ENCODE results near the gene RASAL3. TPM values are rescaled to one million over a fixed set of nuclear protein-coding genes. Genes with fewer than 3 reads are reported as not detected.

Gene RASAL3
- total RNA-seq, 1 donor from 2014 or later: 0.14 TPM

- FAIRE-seq: no peak
- H3K27me3 ChIP-seq (ENCODE audit: insufficient read depth, low read length): no peaks in the 10 kb centered on the region
- no peak overlapping the region for H2AFZ ChIP-seq (ENCODE audit: low read depth, low read length)
- H3K9ac ChIP-seq (ENCODE audit: low read length): no peak overlapping the region
- H3K9me3 ChIP-seq (ENCODE audit: insufficient read depth, low read depth, low read length): no peaks in the 10 kb centered on the region
- no peaks in the 10 kb centered on the region for H3K79me2 ChIP-seq (ENCODE audit: insufficient read depth, low read length)
- H3K36me3 Mint-ChIP-seq (ENCODE audit: low read depth, unreplicated experiment): peaks cover 9% of the 10 kb centered on the region
- no peaks in the 10 kb centered on the region for H3K27me3 Mint-ChIP-seq (ENCODE audit: low read depth, unreplicated experiment)
- no peaks in the 10 kb centered on the region for H3K36me3 ChIP-seq (ENCODE audit: insufficient read depth, low read length)
- H3K4me3 ChIP-seq (ENCODE audit: insufficient read depth, low read depth, low read length): no peak overlapping the region
- no peak overlapping the region for H3K27ac Mint-ChIP-seq (ENCODE audit: unreplicated experiment)
- no peaks in the 10 kb centered on the region for H3K4me1 ChIP-seq (ENCODE audit: insufficient read depth, low read length)
- DNase-seq (ENCODE audit: low read depth): no peak
- H3K4me1 Mint-ChIP-seq (ENCODE audit: low read depth, unreplicated experiment): no peaks in the 10 kb centered on the region
- no peaks in the 10 kb centered on the region for H3K9me3 Mint-ChIP-seq (ENCODE audit: unreplicated experiment)
- TF ChIP-seq EZH2 (IDR thresholded peaks at IDR 0.05; ENCODE audit: insufficient read depth, low read length) (no peak), CTCF (IDR thresholded peaks at IDR 0.05; ENCODE audit: insufficient read depth, low read depth, low read length) (no peak)
- H3K27ac ChIP-seq (ENCODE audit: low read depth, low read length): no peak overlapping the region
- H4K20me1 ChIP-seq (ENCODE audit: insufficient read depth, low read length): no peaks in the 10 kb centered on the region
- H3K4me2 ChIP-seq (ENCODE audit: low read length): no peak overlapping the region
- no peak overlapping the region for H3K4me3 Mint-ChIP-seq (ENCODE audit: unreplicated experiment)
Measured at GRCh38 chr19:15441317-15441716, 23.0 kb downstream of the RASAL3 start.

- Histone ChIP-seq H3K4me3 (ENCODE audit: insufficient read depth, low read depth, low read length) (no peak overlapping the region), H3K27ac (ENCODE audit: low read depth, low read length) (no peak overlapping the region), H2AFZ (ENCODE audit: low read depth, low read length) (no peak overlapping the region), H3K9ac (ENCODE audit: low read length) (no peak overlapping the region), H3K9me3 (ENCODE audit: insufficient read depth, low read depth, low read length) (no peaks in the 10 kb centered on the region), H3K36me3 (ENCODE audit: insufficient read depth, low read length) (no peaks in the 10 kb centered on the region), H3K27me3 (ENCODE audit: insufficient read depth, low read length) (no peaks in the 10 kb centered on the region), H3K79me2 (ENCODE audit: insufficient read depth, low read length) (no peaks in the 10 kb centered on the region), H4K20me1 (ENCODE audit: insufficient read depth, low read length) (no peaks in the 10 kb centered on the region), H3K4me2 (ENCODE audit: low read length) (no peak overlapping the region), H3K4me1 (ENCODE audit: insufficient read depth, low read length) (no peaks in the 10 kb centered on the region)
- FAIRE-seq (no peak), DNase-seq (ENCODE audit: low read depth) (no peak)
- H3K27me3 Mint-ChIP-seq (ENCODE audit: low read depth, unreplicated experiment): no peaks in the 10 kb centered on the region
- TF ChIP-seq CTCF (IDR thresholded peaks at IDR 0.05; ENCODE audit: insufficient read depth, low read depth, low read length): no peak
- TF ChIP-seq EZH2 (IDR thresholded peaks at IDR 0.05; ENCODE audit: insufficient read depth, low read length): no peak
- H3K27ac Mint-ChIP-seq (ENCODE audit: unreplicated experiment): no peak overlapping the region
- H3K4me3 Mint-ChIP-seq (ENCODE audit: unreplicated experiment): no peak overlapping the region
- H3K36me3 Mint-ChIP-seq (ENCODE audit: low read depth, unreplicated experiment): peaks cover 9% of the 10 kb centered on the region
- H3K9me3 Mint-ChIP-seq (ENCODE audit: unreplicated experiment): no peaks in the 10 kb centered on the region
- no peaks in the 10 kb centered on the region for H3K4me1 Mint-ChIP-seq (ENCODE audit: low read depth, unreplicated experiment)
Measured at GRCh38 chr19:15439821-15440641, 24.3 kb downstream of the RASAL3 start.
